Hepatocyte (in vitro differentiated cells): Measurements from ENCODE around the gene NT5C1B. TPM values are rescaled to one million over a fixed set of nuclear protein-coding genes. Genes with fewer than 3 reads are reported as not detected.

Experiments
- DNase-seq: peaks from one replicate; pipeline ENCODE4 v3.0.0-alpha.2; 2016; ENCODE audit warnings: low spot score
- H2AFZ ChIP-seq: fragments of 200-600 bp; sonication (generic); 2 replicates; pipeline ENCODE4 v1.6.0; 2016; ENCODE audit warnings: antibody characterized with exemption, mild to moderate bottlenecking
- H3K27ac ChIP-seq: fragments of 200-600 bp; sonication (generic); 2 replicates; pipeline ENCODE4 v1.5.1; 2016; ENCODE audit warnings: mild to moderate bottlenecking
- H3K27me3 ChIP-seq: fragments of 200-600 bp; sonication (generic); 2 replicates; pipeline ENCODE4 v1.6.1; 2016
- H3K36me3 ChIP-seq: fragments of 200-600 bp; sonication (generic); replicated peaks from 2 replicates; pipeline ENCODE4 v1.5.1; 2016; ENCODE audit warnings: low read depth; ENCODE audit not compliant: insufficient read depth
- H3K4me1 ChIP-seq: fragments of 200-600 bp; sonication (generic); 2 replicates; pipeline ENCODE4 v1.5.1; 2016; ENCODE audit warnings: mild to moderate bottlenecking, moderate library complexity; ENCODE audit not compliant: insufficient read depth
- H3K4me2 ChIP-seq: fragments of 200-600 bp; sonication (generic); 2 replicates; pipeline ENCODE4 v1.6.0; 2016
- H3K4me3 ChIP-seq: fragments of 200-600 bp; sonication (generic); 2 replicates; pipeline ENCODE4 v1.5.1; 2016; ENCODE audit warnings: mild to moderate bottlenecking
- H3K79me2 ChIP-seq: fragments of 200-600 bp; sonication (generic); 2 replicates; pipeline ENCODE4 v1.6.0; 2017; ENCODE audit warnings: mild to moderate bottlenecking
- H3K9me2 ChIP-seq: fragments of 200-600 bp; sonication (generic); replicated peaks from 2 replicates; pipeline ENCODE4 v1.6.0; 2017; ENCODE audit warnings: mild to moderate bottlenecking; ENCODE audit not compliant: insufficient read depth
- H3K9me3 ChIP-seq: fragments of 200-600 bp; sonication (generic); 2 replicates; pipeline ENCODE4 v1.5.1; 2016; ENCODE audit warnings: low read depth, mild to moderate bottlenecking
- H4K20me1 ChIP-seq: fragments of 200-600 bp; sonication (generic); 2 replicates; pipeline ENCODE4 v1.6.0; 2016; ENCODE audit warnings: mild to moderate bottlenecking; ENCODE audit not compliant: insufficient read depth, poor library complexity, severe bottlenecking
- EZH2 ChIP-seq: fragments of 200-600 bp; sonication (generic); IDR thresholded peaks from 2 replicates; pipeline ENCODE4 v1.6.1; 2016; ENCODE audit warnings: antibody characterized with exemption, mild to moderate bottlenecking, borderline replicate concordance
- EZH2phosphoT487 ChIP-seq: fragments of 200-600 bp; sonication (generic); IDR thresholded peaks from one replicate; pipeline ENCODE4 v1.6.1; 2018; ENCODE audit warnings: antibody characterized with exemption, mild to moderate bottlenecking, low read depth, moderate library complexity; ENCODE audit not compliant: unreplicated experiment, severe bottlenecking
- WGBS: methylation state at CpG from one replicate; pipeline ENCODE4 v1.1.6; 2016; ENCODE audit warnings: low lambda C conversion rate; ENCODE audit errors: missing lambda C conversion rate; 5-methylcytosine and 5-hydroxymethylcytosine counted together
- polyA plus RNA-seq: library from polyadenylated mRNA; unstranded; fragments of >200 nt; fragmentation: Nextera tagmentation; extraction: Ambion mirVana; gene quantifications from 2 replicates; pipeline ENCODE4 v1.2.1, GENCODE V29; 2016
- total RNA-seq: library from RNA; depleted of rRNA; stranded (reverse); fragments of >200 nt; gene quantifications from 2 replicates; pipeline ENCODE4 v1.2.3, GENCODE V29; 2014
- TF ChIP-seq, protein P1 (sequence below): fragments of 200-600 bp; sonication (generic); IDR thresholded peaks from 2 replicates; pipeline ENCODE4 v1.5.1; 2016; ENCODE audit warnings: antibody characterized with exemption, mild to moderate bottlenecking; ENCODE audit not compliant: poor library complexity

The NT5C1B gene
- total and polyA plus RNA-seq, 2 experiments from 2014 or later = 0.22 TPM; not detected in 1

DNA sequence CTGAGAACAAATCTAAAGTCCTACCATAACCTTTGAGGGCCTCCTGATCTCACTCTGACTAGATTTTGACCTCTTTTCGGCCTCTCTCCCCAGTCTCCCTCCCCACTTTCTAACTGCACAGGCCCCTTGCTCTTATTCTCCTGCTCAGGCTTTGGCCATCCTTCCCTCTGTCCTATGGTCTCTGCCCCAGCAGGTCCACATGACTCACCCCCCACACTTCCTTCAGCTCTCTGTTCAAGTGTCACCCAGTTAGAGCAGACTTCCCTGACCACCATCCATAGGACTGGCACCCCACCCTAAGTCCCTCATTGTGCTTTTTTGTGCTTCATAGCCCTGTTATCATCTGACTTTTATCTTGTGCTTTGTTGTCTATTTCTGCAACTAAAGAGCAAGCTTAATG, 41.2 kb upstream of the NT5C1B start:
- no peaks in the 10 kb centered on the region for H3K9me2 ChIP-seq
- no peak overlapping the region for H3K4me3 ChIP-seq
- TF ChIP-seq EZH2 (no peak), EZH2phosphoT487 (no peak)
- 100% methylated on average over 1 of the region's 1 CpG for WGBS
- no peaks in the 10 kb centered on the region for H3K4me1 ChIP-seq
- H3K36me3 ChIP-seq = no peaks in the 10 kb centered on the region
- no peak overlapping the region for H2AFZ ChIP-seq
- H3K27ac ChIP-seq = no peak overlapping the region
- no peak overlapping the region for H3K4me2 ChIP-seq
- H4K20me1 ChIP-seq = no peaks in the 10 kb centered on the region
- H3K9me3 ChIP-seq = no peaks in the 10 kb centered on the region
- DNase-seq = no peak
- no peaks in the 10 kb centered on the region for H3K27me3 ChIP-seq
- no peaks in the 10 kb centered on the region for H3K79me2 ChIP-seq

DNA sequence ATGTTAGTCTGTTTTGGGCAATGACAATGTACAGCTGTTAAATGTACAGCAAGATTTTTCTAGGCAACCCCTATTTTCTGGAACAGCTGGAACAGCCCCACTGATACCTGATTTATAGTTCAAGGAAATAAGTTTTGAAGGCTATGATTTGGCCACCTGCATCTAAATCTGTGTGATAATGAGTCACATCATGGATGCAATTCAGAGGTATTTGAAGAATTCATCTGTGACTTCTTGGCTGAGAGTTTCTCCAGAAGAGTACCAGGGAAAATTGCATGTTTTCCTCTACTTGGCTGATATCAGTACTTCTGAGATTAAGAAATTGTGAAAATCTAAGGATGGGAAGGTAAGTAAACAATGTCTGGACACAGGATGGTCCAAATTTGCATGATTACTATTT, 40.7 kb upstream of the NT5C1B start:
- Histone ChIP-seq H3K4me3 (no peak overlapping the region), H3K36me3 (no peaks in the 10 kb centered on the region), H3K27me3 (no peaks in the 10 kb centered on the region), H3K79me2 (no peaks in the 10 kb centered on the region), H4K20me1 (no peaks in the 10 kb centered on the region), H3K9me2 (no peaks in the 10 kb centered on the region), H3K9me3 (no peaks in the 10 kb centered on the region), H3K27ac (no peak overlapping the region), H2AFZ (no peak overlapping the region), H3K4me1 (no peaks in the 10 kb centered on the region), H3K4me2 (no peak overlapping the region)
- TF ChIP-seq, protein P1, sequence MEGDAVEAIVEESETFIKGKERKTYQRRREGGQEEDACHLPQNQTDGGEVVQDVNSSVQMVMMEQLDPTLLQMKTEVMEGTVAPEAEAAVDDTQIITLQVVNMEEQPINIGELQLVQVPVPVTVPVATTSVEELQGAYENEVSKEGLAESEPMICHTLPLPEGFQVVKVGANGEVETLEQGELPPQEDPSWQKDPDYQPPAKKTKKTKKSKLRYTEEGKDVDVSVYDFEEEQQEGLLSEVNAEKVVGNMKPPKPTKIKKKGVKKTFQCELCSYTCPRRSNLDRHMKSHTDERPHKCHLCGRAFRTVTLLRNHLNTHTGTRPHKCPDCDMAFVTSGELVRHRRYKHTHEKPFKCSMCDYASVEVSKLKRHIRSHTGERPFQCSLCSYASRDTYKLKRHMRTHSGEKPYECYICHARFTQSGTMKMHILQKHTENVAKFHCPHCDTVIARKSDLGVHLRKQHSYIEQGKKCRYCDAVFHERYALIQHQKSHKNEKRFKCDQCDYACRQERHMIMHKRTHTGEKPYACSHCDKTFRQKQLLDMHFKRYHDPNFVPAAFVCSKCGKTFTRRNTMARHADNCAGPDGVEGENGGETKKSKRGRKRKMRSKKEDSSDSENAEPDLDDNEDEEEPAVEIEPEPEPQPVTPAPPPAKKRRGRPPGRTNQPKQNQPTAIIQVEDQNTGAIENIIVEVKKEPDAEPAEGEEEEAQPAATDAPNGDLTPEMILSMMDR = no peak
- TF ChIP-seq EZH2 = no peak
- TF ChIP-seq EZH2phosphoT487 = no peak
- DNase-seq = no peak

DNA sequence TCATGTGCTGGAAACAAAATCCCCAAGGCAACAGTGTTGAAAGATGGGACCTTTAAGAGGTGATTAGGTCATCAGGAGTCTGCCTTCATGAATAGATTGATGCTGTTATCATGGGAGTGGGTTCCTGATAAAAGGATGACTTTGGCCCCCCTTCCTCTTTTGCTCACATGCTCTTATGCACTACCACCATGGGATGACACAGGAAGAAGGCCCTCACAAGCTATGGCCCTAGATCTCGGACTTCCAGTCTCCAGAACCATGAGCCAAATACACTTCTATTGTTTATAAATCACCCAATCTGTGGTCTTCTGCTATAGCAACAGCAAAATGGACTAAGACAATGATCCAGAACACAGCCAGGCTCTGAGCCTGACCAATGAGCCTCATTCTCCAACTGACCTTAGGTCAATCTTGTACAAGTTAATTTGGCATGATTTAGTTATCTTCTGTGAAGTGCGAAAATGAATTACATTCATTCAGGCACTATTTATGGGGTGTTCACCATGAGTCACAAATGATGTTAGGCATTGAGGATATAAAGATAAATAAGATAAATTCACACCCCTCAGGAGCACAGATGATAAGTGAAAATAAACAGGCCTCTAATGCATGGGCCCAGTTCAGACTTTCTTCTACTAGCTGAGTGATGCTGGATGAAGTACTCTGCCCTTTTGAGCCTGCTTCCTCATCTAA, 37.7 kb upstream of the NT5C1B start:
- Histone ChIP-seq H3K9me2 (no peaks in the 10 kb centered on the region), H3K36me3 (no peaks in the 10 kb centered on the region), H3K27me3 (no peaks in the 10 kb centered on the region), H4K20me1 (no peaks in the 10 kb centered on the region), H3K27ac (no peak overlapping the region), H3K4me3 (no peak overlapping the region), H3K4me1 (no peaks in the 10 kb centered on the region), H3K9me3 (no peaks in the 10 kb centered on the region), H3K4me2 (no peak overlapping the region), H2AFZ (no peak overlapping the region), H3K79me2 (no peaks in the 10 kb centered on the region)
- WGBS = 81% methylated on average over 2 of the region's 2 CpGs
- TF ChIP-seq, protein P1 = no peak
- TF ChIP-seq EZH2phosphoT487 (no peak), EZH2 (no peak)
- DNase-seq = no peak

DNA sequence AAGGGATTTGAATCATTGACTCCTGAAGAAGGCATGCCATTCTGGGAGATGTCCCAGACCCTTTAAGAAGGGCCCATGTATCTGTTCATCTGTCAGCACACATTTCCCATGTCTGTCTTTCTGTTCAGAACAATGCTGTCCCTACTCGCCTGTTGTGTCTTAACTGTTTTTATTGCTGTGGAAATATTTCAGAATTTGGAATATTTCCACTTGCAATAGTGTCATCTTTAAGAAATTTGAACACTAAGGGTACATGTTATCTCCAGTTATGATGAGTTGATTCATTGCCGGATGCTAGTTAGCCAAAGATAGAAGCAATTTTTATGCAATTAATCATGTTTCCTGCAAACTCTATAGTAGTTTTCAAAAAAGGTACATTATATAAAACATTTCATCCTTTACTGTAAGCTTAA, 36.9 kb upstream of the NT5C1B start:
- Histone ChIP-seq H3K4me2 (no peak overlapping the region), H3K4me3 (no peak overlapping the region), H3K27me3 (no peaks in the 10 kb centered on the region), H3K9me2 (no peaks in the 10 kb centered on the region), H4K20me1 (no peaks in the 10 kb centered on the region), H3K36me3 (no peaks in the 10 kb centered on the region), H2AFZ (no peak overlapping the region), H3K79me2 (no peaks in the 10 kb centered on the region), H3K27ac (no peak overlapping the region), H3K9me3 (no peaks in the 10 kb centered on the region), H3K4me1 (no peaks in the 10 kb centered on the region)
- no peak for DNase-seq
- TF ChIP-seq EZH2phosphoT487 (no peak), EZH2 (no peak)
- TF ChIP-seq, protein P1 = no peak
- WGBS = 76% methylated on average over 2 of the region's 2 CpGs
